IMR-90 (cell line): ENCODE data around the gene PCDHB1. TPM values are rescaled to one million over a fixed set of nuclear protein-coding genes. Genes with fewer than 3 reads are reported as not detected.

ENCODE experiments used
- ATAC-seq: fragments of 200-7000 bp; cut with Tn5 transposase; 2 replicates; pipeline ENCODE4 v1.9.1; 2020; ENCODE audit warnings: low read depth, mild to moderate bottlenecking, moderate library complexity
- BruUV-seq: library from RNA; stranded (reverse); fragments of 400-500 nt; replicated peaks from 2 replicates; lab custom pipeline; 2021; lab: Mats Ljungman, UMichigan
- CTCF ChIA-PET: fragments of 300-600 bp; formaldehyde crosslinking; extraction: SDS; loops from one replicate; lab custom pipeline; 2021; ENCODE audit warnings: antibody characterized with exemption; lab: Yijun Ruan, JAX
- POLR2A ChIA-PET: fragments of 300-600 bp; sonication (Branson Sonifier 250); formaldehyde crosslinking; loops from one replicate; lab custom pipeline; 2022; ENCODE audit warnings: antibody characterized with exemption; ENCODE audit not compliant: unreplicated experiment; lab: Charles Lee
- DNase-seq: peaks from one replicate; pipeline ENCODE4 v3.0.0; 2013
- H2AFZ ChIP-seq: replicated peaks from 2 replicates; pipeline ENCODE3; 2013; ENCODE audit warnings: low read length, mild to moderate bottlenecking; ENCODE audit not compliant: poor library complexity
- H2AK5ac ChIP-seq: 2 replicates; pipeline ENCODE4 v1.6.1; 2013; ENCODE audit warnings: low read depth, low read length, inconsistent platforms
- H2AK9ac ChIP-seq: replicated peaks from 2 replicates; pipeline ENCODE3; 2013; ENCODE audit warnings: mild to moderate bottlenecking, low read depth, low read length, moderate library complexity; ENCODE audit not compliant: poor library complexity
- H2BK120ac ChIP-seq: 2 replicates; pipeline ENCODE4 v1.6.1; 2013; ENCODE audit warnings: low read depth, low read length, inconsistent platforms
- H2BK15ac ChIP-seq: 3 replicates; pipeline ENCODE4 v1.6.1; 2013; ENCODE audit warnings: low read depth, low read length, inconsistent platforms
- H2BK20ac ChIP-seq: 2 replicates; pipeline ENCODE4 v1.6.1; 2013; ENCODE audit warnings: low read depth, mild to moderate bottlenecking, inconsistent platforms, low read length, moderate library complexity
- H2BK5ac ChIP-seq: 2 replicates; pipeline ENCODE4 v1.6.1; 2013; ENCODE audit warnings: mild to moderate bottlenecking, low read depth, low read length, inconsistent platforms; ENCODE audit not compliant: poor library complexity, severe bottlenecking
- H3K14ac ChIP-seq: replicated peaks from 2 replicates; pipeline ENCODE4 v1.6.1; 2013; ENCODE audit warnings: low read depth, low read length, inconsistent platforms
- H3K18ac ChIP-seq: 2 replicates; pipeline ENCODE4 v1.6.1; 2013; ENCODE audit warnings: low read depth, low read length, control low read depth
- H3K23ac ChIP-seq: 2 replicates; pipeline ENCODE4 v1.6.1; 2013; ENCODE audit warnings: low read depth, low read length, inconsistent platforms
- H3K27ac ChIP-seq: 2 replicates; pipeline ENCODE4 v1.5.1; 2013; ENCODE audit warnings: mild to moderate bottlenecking, control low read depth, low read length; ENCODE audit not compliant: insufficient read depth
- H3K27me3 ChIP-seq: 2 replicates; pipeline ENCODE4 v1.6.1; 2013; ENCODE audit warnings: low read length; ENCODE audit not compliant: control insufficient read depth, insufficient read depth
- H3K36me3 ChIP-seq: 2 replicates; pipeline ENCODE4 v1.6.1; 2013; ENCODE audit warnings: low read length, mixed read lengths; ENCODE audit not compliant: control insufficient read depth, insufficient read depth
- H3K4ac ChIP-seq: 2 replicates; pipeline ENCODE4 v1.6.1; 2013; ENCODE audit warnings: low read depth, low read length, inconsistent platforms
- H3K4me1 ChIP-seq: 2 replicates; pipeline ENCODE4 v1.6.1; 2013; ENCODE audit warnings: low read length, mixed read lengths; ENCODE audit not compliant: control insufficient read depth, insufficient read depth
- H3K4me2 ChIP-seq: 2 replicates; pipeline ENCODE4 v1.6.1; 2013; ENCODE audit warnings: low read depth, mild to moderate bottlenecking, control low read depth, low read length, moderate library complexity
- H3K4me3 ChIP-seq: 2 replicates; pipeline ENCODE4 v1.5.1; 2013; ENCODE audit warnings: low read depth, mild to moderate bottlenecking, control low read depth, low read length, moderate library complexity; ENCODE audit not compliant: insufficient read depth
- H3K56ac ChIP-seq: 2 replicates; pipeline ENCODE4 v1.6.1; 2013; ENCODE audit warnings: low read length, inconsistent platforms; ENCODE audit not compliant: insufficient read depth; ENCODE audit errors: extremely low read depth
- H3K79me1 ChIP-seq, 2 experiments: 2 replicates each; pipeline ENCODE4 v1.6.1; 2013; ENCODE audit warnings: low read length in 2 of 2, inconsistent platforms in 1 of 2, low read depth in 1 of 2
- H3K9ac ChIP-seq: 2 replicates; pipeline ENCODE4 v1.6.1; 2013; ENCODE audit warnings: low read depth, low read length, control low read depth
- H3K9me1 ChIP-seq: 2 replicates; pipeline ENCODE4 v1.6.1; 2013; ENCODE audit warnings: low read length, inconsistent platforms; ENCODE audit not compliant: insufficient read depth
- H3K9me3 ChIP-seq: 2 replicates; pipeline ENCODE4 v1.6.1; 2013; ENCODE audit warnings: low read length; ENCODE audit not compliant: control insufficient read depth, insufficient read depth
- H4K20me1 ChIP-seq: 2 replicates; pipeline ENCODE4 v1.6.1; 2013; ENCODE audit warnings: low read length, inconsistent platforms; ENCODE audit not compliant: insufficient read depth
- H4K5ac ChIP-seq: 2 replicates; pipeline ENCODE4 v1.6.1; 2013; ENCODE audit warnings: mild to moderate bottlenecking, low read depth, low read length, control low read depth
- H4K8ac ChIP-seq, 2 experiments: 2 replicates each; pipeline ENCODE4 v1.6.1; 2013; ENCODE audit warnings: low read depth in 2 of 2, low read length in 2 of 2, control low read depth in 1 of 2, inconsistent platforms in 1 of 2
- H4K91ac ChIP-seq: 2 replicates; pipeline ENCODE4 v1.6.1; 2013; ENCODE audit warnings: low read depth, low read length, inconsistent platforms; ENCODE audit not compliant: insufficient read depth
- BHLHE40 ChIP-seq: fragments of 150-350 bp; IDR thresholded peaks from 2 replicates; pipeline ENCODE4 v1.6.1; 2016; ENCODE audit warnings: mild to moderate bottlenecking, low read depth, low read length
- CEBPB ChIP-seq: IDR thresholded peaks from 2 replicates; pipeline ENCODE4 v1.6.1; 2012; ENCODE audit warnings: low read depth, low read length, improper control_type of control experiment
- CHD1 ChIP-seq: IDR thresholded peaks from 2 replicates; pipeline ENCODE4 v1.6.1; 2012; ENCODE audit warnings: low read depth, low read length, improper control_type of control experiment
- CTCF ChIP-seq: conservative IDR thresholded peaks from 2 replicates; pipeline ENCODE4 v1.5.1; 2012; ENCODE audit warnings: mild to moderate bottlenecking, low read depth, low read length, improper control_type of control experiment
- ELK1 ChIP-seq: fragments of 150-350 bp; IDR thresholded peaks from 2 replicates; pipeline ENCODE4 v1.6.1; 2016; ENCODE audit warnings: low read depth, mild to moderate bottlenecking, low read length, moderate library complexity, borderline replicate concordance
- FOS ChIP-seq: fragments of 150-350 bp; IDR thresholded peaks from 2 replicates; pipeline ENCODE4 v1.6.1; 2016; ENCODE audit warnings: low read depth, low read length
- MAFK ChIP-seq: IDR thresholded peaks from 2 replicates; pipeline ENCODE4 v1.6.1; 2012; ENCODE audit warnings: low read depth, low read length, improper control_type of control experiment
- MAZ ChIP-seq: IDR thresholded peaks from 2 replicates; pipeline ENCODE4 v1.6.1; 2012; ENCODE audit warnings: low read depth, mild to moderate bottlenecking, low read length, improper control_type of control experiment, moderate library complexity, borderline replicate concordance
- MXI1 ChIP-seq: IDR thresholded peaks from 2 replicates; pipeline ENCODE4 v1.6.1; 2012; ENCODE audit warnings: low read depth, mild to moderate bottlenecking, low read length, moderate library complexity, borderline replicate concordance
- NFE2L2 ChIP-seq: fragments of 150-350 bp; IDR thresholded peaks from 2 replicates; pipeline ENCODE4 v1.6.1; 2016; ENCODE audit warnings: low read depth, mild to moderate bottlenecking, low read length
- POLR2A ChIP-seq: IDR thresholded peaks from 2 replicates; pipeline ENCODE4 v1.6.1; 2012; ENCODE audit warnings: mild to moderate bottlenecking, low read depth, low read length
- RAD21 ChIP-seq: IDR thresholded peaks from 2 replicates; pipeline ENCODE4 v1.6.1; 2012; ENCODE audit warnings: low read length, improper control_type of control experiment
- RCOR1 ChIP-seq: IDR thresholded peaks from 2 replicates; pipeline ENCODE4 v1.6.1; 2012; ENCODE audit warnings: mild to moderate bottlenecking, low read length, improper control_type of control experiment; ENCODE audit not compliant: insufficient replicate concordance
- RFX5 ChIP-seq: IDR thresholded peaks from 2 replicates; pipeline ENCODE4 v1.8.0; 2012; ENCODE audit warnings: low read depth, mild to moderate bottlenecking, low read length, moderate library complexity
- SMC3 ChIP-seq: fragments of 150-350 bp; IDR thresholded peaks from 2 replicates; pipeline ENCODE4 v1.6.1; 2016; ENCODE audit warnings: low read depth, mild to moderate bottlenecking, antibody characterized with exemption, low read length, moderate library complexity
- dilution Hi-C: fragments of 300-500 bp; cut with HindIII; formaldehyde crosslinking; loops from one replicate; pipeline ENCODE4 v1.14.3; 2018; ENCODE audit warnings: low sequenced_read_pairs; ENCODE audit not compliant: unreplicated experiment
- in situ Hi-C: fragments of 300-500 bp; cut with MboI; formaldehyde crosslinking; loops from 3 replicates; pipeline ENCODE4 v1.14.3; 2019; ENCODE audit warnings: low sequenced_read_pairs, inconsistent platforms, mixed read lengths
- intact Hi-C: fragments of 100-400 bp; cut with micrococcal nuclease; formaldehyde crosslinking; loops from 2 replicates; pipeline ENCODE4 v1.10.0; 2022
- polyA plus RNA-seq, 3 experiments: library from polyadenylated mRNA; depleted of rRNA; stranded (reverse); fragments of >200 nt; gene quantifications; 2 replicates each; pipeline ENCODE4 v1.2.3, GENCODE V29; 2012; ENCODE audit warnings: low replicate concordance in 1 of 3
- total RNA-seq: library from RNA; depleted of rRNA; stranded (reverse); fragments of >200 nt; gene quantifications from 2 replicates; pipeline ENCODE4 v1.2.3, GENCODE V29; 2012
- TF ChIP-seq, protein P1 (sequence below): fragments of 150-350 bp; IDR thresholded peaks from 2 replicates; pipeline ENCODE4 v1.6.1; 2017; ENCODE audit warnings: mild to moderate bottlenecking, antibody characterized with exemption, low read length, low read depth

Gene PCDHB1
- total and polyA plus RNA-seq, 2 of the 4 experiments (the other 2 are of a cell fraction), result not detected

GRCh38 chr5:141007791-141008190, 43.4 kb upstream of the PCDHB1 start:
- no peak overlapping the region for H3K18ac ChIP-seq
- dilution Hi-C loops, result no loop called here
- no peak overlapping the region for H3K27ac ChIP-seq
- H3K9ac ChIP-seq, result no peak overlapping the region
- H3K9me3 ChIP-seq, result peaks cover 12% of the 10 kb centered on the region
- H3K79me1 ChIP-seq, result no peaks in the 10 kb centered on the region
- intact Hi-C loops, result no loop called here
- ChIA-PET POLR2A (no interaction called here), CTCF (no interaction called here)
- H2BK5ac ChIP-seq, result no peak overlapping the region
- no peak overlapping the region for H2AFZ ChIP-seq
- no peaks in the 10 kb centered on the region for H3K4me1 ChIP-seq
- no peak overlapping the region for H3K4me3 ChIP-seq
- no peak overlapping the region for H2BK15ac ChIP-seq
- ATAC-seq (no peak), DNase-seq (no peak)
- H3K14ac ChIP-seq, result no peak overlapping the region
- no peak overlapping the region for H2BK120ac ChIP-seq
- H2BK20ac ChIP-seq, result no peak overlapping the region
- H3K4me2 ChIP-seq, result no peak overlapping the region
- BruUV-seq, result no TSS peak
- in situ Hi-C loops, result no loop called here
- no peak overlapping the region for H4K8ac ChIP-seq
- H2AK9ac ChIP-seq, result no peak overlapping the region
- no peak overlapping the region for H3K23ac ChIP-seq
- no peak overlapping the region for H4K5ac ChIP-seq
- no peak overlapping the region for H3K4ac ChIP-seq
- H3K36me3 ChIP-seq, result no peaks in the 10 kb centered on the region
- no peak overlapping the region for H3K56ac ChIP-seq
- TF ChIP-seq NFE2L2 (no peak), MXI1 (no peak), POLR2A (no peak), CEBPB (no peak), RAD21 (no peak), BHLHE40 (no peak), RCOR1 (no peak), ELK1 (no peak), FOS (no peak), CHD1 (no peak), MAFK (no peak), SMC3 (no peak), MAZ (no peak), CTCF (no peak), RFX5 (no peak)
- TF ChIP-seq, protein P1, sequence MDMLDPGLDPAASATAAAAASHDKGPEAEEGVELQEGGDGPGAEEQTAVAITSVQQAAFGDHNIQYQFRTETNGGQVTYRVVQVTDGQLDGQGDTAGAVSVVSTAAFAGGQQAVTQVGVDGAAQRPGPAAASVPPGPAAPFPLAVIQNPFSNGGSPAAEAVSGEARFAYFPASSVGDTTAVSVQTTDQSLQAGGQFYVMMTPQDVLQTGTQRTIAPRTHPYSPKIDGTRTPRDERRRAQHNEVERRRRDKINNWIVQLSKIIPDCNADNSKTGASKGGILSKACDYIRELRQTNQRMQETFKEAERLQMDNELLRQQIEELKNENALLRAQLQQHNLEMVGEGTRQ, result no peak
- H4K91ac ChIP-seq, result no peak overlapping the region
- H3K9me1 ChIP-seq, result no peaks in the 10 kb centered on the region
- H2AK5ac ChIP-seq, result no peak overlapping the region
- H4K20me1 ChIP-seq, result no peaks in the 10 kb centered on the region
- no peaks in the 10 kb centered on the region for H3K27me3 ChIP-seq
